Activated T-helper 9 cell treated with anti-CD3 and anti-CD28 coated beads, Interleukin-2, amount 50 U/mL, for 16 hours (primary cell): ENCODE data around the gene NKX2-2.
"Not testable (repeated sequence)": the region's sequence is repeated elsewhere in the genome, so short reads cannot be mapped to it uniquely, and the experiment has no call there.

ENCODE experiments used
- DNase-seq: peaks from one replicate; pipeline ENCODE4 v3.0.0-alpha.2; 2020; ENCODE audit warnings: low read depth

The NKX2-2 gene

DNA sequence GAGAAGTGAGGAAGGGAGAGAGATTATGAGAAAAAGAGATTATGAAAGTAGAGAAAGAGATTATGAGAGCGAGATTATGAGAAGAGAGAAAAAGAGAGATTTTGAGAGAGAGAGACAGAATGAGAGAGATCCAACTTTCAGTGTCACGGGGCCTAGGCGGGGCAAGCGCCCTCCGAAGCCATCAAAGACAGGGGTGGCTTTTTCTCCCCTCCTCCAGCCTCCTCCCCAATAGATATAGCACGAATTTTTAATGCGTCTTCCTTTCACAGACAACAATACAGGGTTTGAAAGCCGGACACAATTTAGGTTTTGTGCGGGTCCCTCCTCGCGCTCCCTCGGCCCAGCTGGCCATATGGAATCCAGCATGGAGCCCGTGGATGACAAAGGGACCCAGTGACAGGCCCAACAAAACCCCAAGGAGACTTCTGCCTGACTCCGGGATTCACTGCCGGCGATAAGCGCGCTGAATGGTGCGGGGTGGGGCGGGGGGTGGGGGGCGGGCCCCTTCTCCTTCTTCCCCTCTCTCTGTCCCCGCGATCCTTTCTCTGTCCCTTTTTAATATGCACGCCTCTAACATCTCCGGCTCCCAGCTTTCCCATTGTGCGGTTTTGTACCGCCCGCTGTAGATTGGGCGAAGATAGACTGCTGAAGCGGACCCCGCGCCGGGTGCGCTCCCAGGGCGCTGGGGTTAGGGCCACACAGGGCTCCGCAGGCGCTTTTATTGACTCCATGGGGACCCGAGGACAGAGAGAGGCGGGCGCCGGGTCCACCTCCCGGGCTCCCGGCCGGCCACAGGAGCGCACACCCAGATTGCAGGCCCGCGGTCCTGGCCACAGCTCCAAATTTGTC, 5.4 kb downstream of the NKX2-2 start:
- DNase-seq = no peak

DNA sequence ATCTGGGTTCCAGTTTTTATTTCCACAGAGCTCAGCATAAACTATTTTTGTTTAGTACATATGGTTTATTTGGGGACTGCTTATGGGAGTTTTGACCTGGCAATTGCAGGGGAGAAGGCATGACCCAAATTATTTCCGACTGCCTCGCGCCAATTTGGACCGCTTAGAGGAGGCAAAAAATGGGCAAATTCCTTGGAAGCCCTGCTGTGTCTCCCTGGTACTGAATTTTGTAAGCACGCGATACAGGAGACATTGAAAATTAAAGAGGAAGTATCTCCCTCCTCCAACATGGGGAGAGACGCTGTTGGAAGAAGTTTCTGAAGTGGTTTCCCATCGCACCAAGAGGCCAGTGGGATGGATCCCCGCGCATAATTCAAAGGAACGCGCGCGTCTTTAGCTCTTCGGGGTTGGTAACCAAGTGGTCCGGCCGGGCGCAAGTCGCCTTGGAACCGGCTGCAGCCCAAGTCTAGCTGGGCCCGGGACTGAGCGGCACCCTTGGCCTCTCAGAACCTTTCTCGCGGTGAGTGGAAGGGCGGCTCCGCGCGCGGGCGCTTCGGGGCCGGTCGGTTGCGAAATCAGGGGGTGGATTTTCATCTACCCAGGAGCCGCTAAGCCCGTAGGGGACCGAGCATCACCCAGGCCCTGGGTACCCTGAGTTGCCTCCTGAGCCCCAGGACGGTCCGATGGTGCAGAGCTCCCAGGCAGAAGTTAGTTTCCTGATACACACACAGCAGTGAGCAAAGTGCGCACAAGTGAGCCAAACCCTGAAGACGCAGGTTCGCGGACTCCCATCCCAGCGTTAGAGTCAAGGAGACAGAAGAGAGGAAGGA, 6.2 kb downstream of the NKX2-2 start:
- no peak for DNase-seq

- peak; percentile 47 for DNase-seq
These were observed 7.9 kb downstream of the NKX2-2 start for GRCh38 chr20:21505810-21506530.

GRCh38 chr20:21505161-21505809, 8.6 kb downstream of the NKX2-2 start:
- peak; percentile 65 for DNase-seq

DNA sequence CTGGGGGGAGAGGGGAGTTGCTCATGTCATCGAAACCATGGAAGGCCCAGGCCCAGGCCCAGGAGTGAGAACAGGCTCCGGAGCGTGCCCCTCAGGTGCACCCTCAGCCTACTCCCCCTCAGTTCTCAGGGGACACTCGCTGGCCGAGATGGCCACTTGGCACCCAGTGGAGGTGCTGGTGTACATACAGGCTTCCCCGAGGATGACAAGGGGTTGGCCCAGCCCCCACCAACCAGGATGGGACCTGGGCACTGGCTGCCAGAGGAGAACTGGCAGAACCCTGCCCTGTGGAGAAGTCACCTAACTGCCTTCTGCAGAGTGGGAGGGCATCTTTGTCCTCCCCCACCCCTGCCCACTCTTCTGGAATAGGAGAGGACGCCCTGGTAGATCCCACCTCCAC, 9.5 kb downstream of the NKX2-2 start:
- DNase-seq = no peak

GRCh38 chr20:21503345-21503744, 10.5 kb downstream of the NKX2-2 start:
- no peak for DNase-seq

- DNase-seq = no peak
These were observed 12.7 kb downstream of the NKX2-2 start for GRCh38 chr20:21501184-21501583.

GRCh38 chr20:21500599-21500998, 13.3 kb downstream of the NKX2-2 start:
- no peak for DNase-seq

DNA sequence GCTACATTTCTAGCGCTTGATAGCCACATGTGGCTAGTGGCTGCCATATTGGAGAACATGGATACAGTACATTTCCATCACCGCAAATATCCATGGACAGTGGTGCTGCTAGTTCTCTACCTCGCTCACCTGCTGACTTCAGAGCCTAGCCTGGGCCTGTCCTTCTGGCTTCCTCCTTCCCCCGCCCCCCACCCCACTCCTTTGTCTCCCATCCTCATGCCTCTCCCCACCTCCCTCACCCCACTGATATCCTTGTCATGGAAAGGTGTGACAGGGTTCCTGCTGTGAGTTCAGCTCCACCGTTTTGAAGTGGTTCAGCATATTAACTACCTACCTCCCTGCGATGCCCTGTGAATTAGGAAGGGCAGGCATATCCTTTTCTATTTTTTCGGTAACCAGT, 14.2 kb downstream of the NKX2-2 start:
- DNase-seq = no peak

DNA sequence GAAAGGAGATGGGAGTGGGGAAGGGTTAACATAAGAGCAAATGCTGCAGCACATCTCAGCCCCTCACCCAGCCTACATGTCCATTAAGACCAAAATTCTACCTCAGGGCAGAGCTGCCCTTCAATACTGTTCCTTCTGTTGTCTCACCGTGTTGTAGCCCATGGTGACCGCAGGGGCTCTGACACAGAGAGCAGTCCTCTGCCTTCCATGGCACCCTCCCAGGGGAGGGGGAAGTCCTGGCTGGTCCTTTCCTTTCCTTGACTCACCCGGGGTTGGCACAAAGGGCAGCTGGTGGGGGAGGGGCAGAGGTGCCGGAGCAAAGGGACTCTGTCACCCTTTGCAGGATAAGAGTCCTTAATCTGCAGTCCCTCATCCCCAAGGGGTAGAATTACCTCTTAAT, 15.2 kb downstream of the NKX2-2 start:
- DNase-seq = no peak

DNA sequence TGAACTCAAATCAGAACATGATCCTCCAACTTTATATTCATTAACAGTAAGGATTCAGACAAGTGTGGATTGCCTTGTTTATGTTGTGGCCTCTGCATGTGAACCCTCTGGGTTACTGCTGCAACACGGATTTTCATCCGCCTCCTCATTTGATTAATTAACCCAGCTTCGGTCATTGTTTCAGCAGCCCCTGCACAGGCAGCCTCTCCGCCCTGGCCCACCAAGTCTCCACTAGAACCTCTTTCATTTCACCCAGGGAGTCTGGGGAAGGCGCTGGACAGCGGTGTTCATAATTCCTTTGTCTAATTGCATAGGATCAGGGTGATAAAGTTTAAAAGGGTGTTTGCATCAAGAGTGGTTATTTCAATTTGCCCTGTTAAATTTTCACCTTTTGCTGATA, 15.7 kb downstream of the NKX2-2 start:
- DNase-seq = no peak

- no peak for DNase-seq
These were observed 17.4 kb downstream of the NKX2-2 start for GRCh38 chr20:21496452-21496851.

DNA sequence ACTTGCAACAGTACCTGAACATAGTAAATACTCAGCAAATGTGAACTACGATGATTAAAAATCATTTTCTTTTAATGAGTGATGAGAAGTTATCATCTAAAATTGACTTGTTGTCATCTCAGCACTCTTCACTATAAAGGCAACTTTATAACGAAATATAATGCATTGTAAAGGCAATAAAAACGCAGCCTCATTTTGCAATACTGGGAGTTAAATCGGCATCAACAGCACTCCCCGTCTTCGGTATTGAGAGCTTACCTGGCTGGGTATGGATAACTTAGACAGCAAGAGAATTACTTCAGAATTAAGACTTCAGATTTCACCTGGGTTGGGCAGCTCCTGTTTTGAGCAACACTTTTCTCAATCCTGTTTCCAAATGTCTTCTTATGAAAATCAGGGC, 20.8 kb downstream of the NKX2-2 start:
- DNase-seq = no peak

DNA sequence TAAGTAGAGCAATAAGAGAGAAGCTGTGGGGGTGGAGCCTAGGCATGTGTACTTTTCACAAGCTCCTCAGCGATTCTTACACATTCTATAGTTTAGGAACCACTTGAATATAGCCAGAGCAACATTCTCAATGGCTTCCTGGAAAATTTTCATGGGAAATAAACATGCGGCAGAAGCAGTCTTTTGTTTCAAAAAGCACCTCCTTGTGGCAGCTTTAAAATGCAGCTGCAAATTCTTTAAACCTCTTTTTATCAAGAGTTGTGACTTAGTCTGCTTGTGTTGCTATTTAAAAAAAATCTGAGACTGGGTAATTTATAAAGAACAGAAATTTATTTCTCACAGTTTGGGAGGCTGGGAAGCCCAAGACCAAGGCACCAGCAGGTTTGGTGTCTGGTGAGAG, 23.8 kb downstream of the NKX2-2 start:
- no peak for DNase-seq

DNA sequence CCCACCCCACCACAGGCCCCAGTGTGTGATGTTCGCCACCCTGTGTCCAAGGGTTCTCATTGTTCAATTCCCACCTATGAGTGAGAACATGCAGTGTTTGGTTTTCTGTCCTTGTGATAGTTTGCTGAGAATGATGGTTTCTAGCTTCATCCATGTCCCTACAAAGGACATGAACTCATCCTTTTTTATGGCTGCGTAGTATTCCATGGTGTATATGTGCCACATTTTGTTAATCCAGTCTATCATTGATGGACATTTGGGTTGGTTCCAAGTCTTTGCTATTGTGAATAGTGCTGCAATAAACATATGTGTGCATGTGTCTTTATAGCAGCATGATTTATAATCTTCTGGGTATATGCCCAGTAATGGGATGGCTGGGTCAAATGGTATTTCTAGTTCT, 33.7 kb downstream of the NKX2-2 start:
- DNase-seq = not testable (repeated sequence)

GRCh38 chr20:21465799-21466198, 48.1 kb downstream of the NKX2-2 start:
- no peak for DNase-seq

DNA sequence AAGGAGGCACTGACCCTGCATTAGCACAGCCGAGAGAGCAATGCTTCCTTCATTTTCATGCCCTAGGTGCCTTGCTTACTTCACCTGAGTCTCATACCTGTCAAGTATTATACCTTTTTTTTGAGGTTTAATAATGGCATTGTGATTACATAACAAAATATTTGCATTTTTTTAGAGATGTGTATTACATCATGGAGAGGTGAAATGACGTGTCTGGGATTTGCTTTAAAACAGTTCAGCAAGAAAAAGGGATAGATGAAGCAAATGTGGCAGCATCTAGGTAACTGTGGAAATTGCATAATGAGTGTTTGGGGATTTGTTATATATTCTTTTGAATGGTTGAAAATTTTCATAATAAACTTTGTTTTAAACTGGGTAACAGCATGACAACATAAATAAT, 48.9 kb downstream of the NKX2-2 start:
- no peak for DNase-seq
